Measurements from ENCODE around the gene VIL1. TPM values are rescaled to one million over a fixed set of nuclear protein-coding genes. Genes with fewer than 3 reads are reported as not detected.
A peak's percentile ranks its signal among the peaks of the same experiment; 100 is the strongest.

Gene VIL1
- total RNA-seq, 2 donors from 2014 or later = 0.32 to 6.2 TPM

- ATAC-seq = no peak
- no peak for DNase-seq
- H3K27me3 Mint-ChIP-seq = no peaks in the 10 kb centered on the region
- no peak overlapping the region for H3K27ac Mint-ChIP-seq
- no peaks in the 10 kb centered on the region for H3K9me3 ChIP-seq (ENCODE audit: control insufficient read depth, low read length, poor library complexity, severe bottlenecking)
- peaks cover 2% of the 10 kb centered on the region for H3K4me1 Mint-ChIP-seq
- no peaks in the 10 kb centered on the region for H3K36me3 Mint-ChIP-seq (ENCODE audit: low read depth)
- no peak overlapping the region for H3K4me3 Mint-ChIP-seq
Measured at GRCh38 chr2:218478544-218478943, 59.6 kb downstream of the VIL1 start.

GRCh38 chr2:218479595-218479994, 60.7 kb downstream of the VIL1 start:
- Mint-ChIP-seq H3K27ac (no peak overlapping the region), H3K27me3 (no peaks in the 10 kb centered on the region), H3K4me3 (no peak overlapping the region), H3K36me3 (ENCODE audit: low read depth) (no peaks in the 10 kb centered on the region), H3K4me1 (peaks cover 4% of the 10 kb centered on the region)
- DNase-seq (no peak), ATAC-seq (no peak)
- H3K9me3 ChIP-seq (ENCODE audit: control insufficient read depth, low read length, poor library complexity, severe bottlenecking) = no peaks in the 10 kb centered on the region

GRCh38 chr2:218482651-218483050, 63.7 kb downstream of the VIL1 start:
- Mint-ChIP-seq H3K27ac (peak overlapping the region; percentile 39), H3K36me3 (ENCODE audit: low read depth) (no peaks in the 10 kb centered on the region), H3K27me3 (no peaks in the 10 kb centered on the region), H3K4me1 (peaks cover 4% of the 10 kb centered on the region), H3K4me3 (no peak overlapping the region)
- DNase-seq (no peak), ATAC-seq (no peak)
- no peaks in the 10 kb centered on the region for H3K9me3 ChIP-seq (ENCODE audit: control insufficient read depth, low read length, poor library complexity, severe bottlenecking)

GRCh38 chr2:218485986-218486667, 67.2 kb downstream of the VIL1 start:
- Mint-ChIP-seq H3K27me3 (no peaks in the 10 kb centered on the region), H3K36me3 (ENCODE audit: low read depth) (no peaks in the 10 kb centered on the region), H3K27ac (peak overlapping the region; percentile 45), H3K4me3 (no peak overlapping the region), H3K4me1 (peaks cover 2% of the 10 kb centered on the region)
- DNase-seq (no peak), ATAC-seq (no peak)
- H3K9me3 ChIP-seq (ENCODE audit: control insufficient read depth, low read length, poor library complexity, severe bottlenecking) = no peaks in the 10 kb centered on the region

GRCh38 chr2:218500501-218501060, 81.7 kb downstream of the VIL1 start:
- DNase-seq (no peak), ATAC-seq (no peak)
- Mint-ChIP-seq H3K27ac (no peak overlapping the region), H3K4me3 (no peak overlapping the region), H3K4me1 (peaks cover 7% of the 10 kb centered on the region), H3K36me3 (ENCODE audit: low read depth) (peaks cover 6% of the 10 kb centered on the region), H3K27me3 (no peaks in the 10 kb centered on the region)
- no peaks in the 10 kb centered on the region for H3K9me3 ChIP-seq (ENCODE audit: control insufficient read depth, low read length, poor library complexity, severe bottlenecking)

GRCh38 chr2:218501665-218502064, 82.7 kb downstream of the VIL1 start:
- DNase-seq (no peak), ATAC-seq (no peak)
- H3K4me3 Mint-ChIP-seq = no peak overlapping the region
- no peak overlapping the region for H3K27ac Mint-ChIP-seq
- H3K9me3 ChIP-seq (ENCODE audit: control insufficient read depth, low read length, poor library complexity, severe bottlenecking) = no peaks in the 10 kb centered on the region
- H3K27me3 Mint-ChIP-seq = no peaks in the 10 kb centered on the region
- peaks cover 7% of the 10 kb centered on the region for H3K4me1 Mint-ChIP-seq
- peaks cover 6% of the 10 kb centered on the region for H3K36me3 Mint-ChIP-seq (ENCODE audit: low read depth)

Other genes with a start within 250 kb of the VIL1 start
- 100 to 1,000 TPM; 424 to 467 TPM for gene ARPC2, start 201.9 kb upstream of the VIL1 start, total RNA-seq
- 1 to 10 TPM; 1.5 to 2.7 TPM for gene GPBAR1, start 158.1 kb upstream of the VIL1 start, total RNA-seq
- 10 to 100 TPM; 46.8 to 47.0 TPM for gene AAMP, start 149.0 kb upstream of the VIL1 start, total RNA-seq
- 10 to 100 TPM; 21.1 to 31.2 TPM for gene PNKD, start 148.6 kb upstream of the VIL1 start, total RNA-seq
- 100 to 1,000 TPM in 1 of 2 donors, 10 to 100 TPM in 1; 97.4 to 121 TPM for gene TMBIM1, start 126.6 kb upstream of the VIL1 start, total RNA-seq
- gene CATIP, start 62.3 kb upstream of the VIL1 start, total RNA-seq = not detected
- 10 to 100 TPM in 1 of 2 donors, 1 to 10 TPM in 1; 2.7 to 23.9 TPM for gene SLC11A1, start 36.9 kb upstream of the VIL1 start, total RNA-seq
- 100 to 1,000 TPM; 109 to 132 TPM for gene CTDSP1, start 19.3 kb upstream of the VIL1 start, total RNA-seq
- 10 to 100 TPM; 18.7 to 27.7 TPM for gene USP37, start 149.2 kb downstream of the VIL1 start, total RNA-seq
- gene CNOT9, start 149.7 kb downstream of the VIL1 start, total RNA-seq = 10 to 100 TPM; 72.8 to 74.4 TPM
- gene PLCD4, start 188.8 kb downstream of the VIL1 start, total RNA-seq = under 1 TPM; 0.85 to 0.91 TPM
- 10 to 100 TPM; 55.0 to 55.6 TPM for gene ZNF142, start 240.5 kb downstream of the VIL1 start, total RNA-seq
- 10 to 100 TPM; 24.1 to 31.8 TPM for gene BCS1L, start 240.6 kb downstream of the VIL1 start, total RNA-seq